HG02943 (cell line): Measurements from ENCODE around the gene HIP1.
"Not testable (repeated sequence)": the region's sequence is repeated elsewhere in the genome, so short reads cannot be mapped to it uniquely, and the experiment has no call there.

ENCODE experiments used
- ATAC-seq: cut with Tn5 transposase; IDR thresholded peaks from one replicate; pipeline ENCODE4 v1.9.1; 2021; ENCODE audit warnings: mild to moderate bottlenecking, low read depth, moderate library complexity; ENCODE audit not compliant: unreplicated experiment

HIP1 gene

DNA sequence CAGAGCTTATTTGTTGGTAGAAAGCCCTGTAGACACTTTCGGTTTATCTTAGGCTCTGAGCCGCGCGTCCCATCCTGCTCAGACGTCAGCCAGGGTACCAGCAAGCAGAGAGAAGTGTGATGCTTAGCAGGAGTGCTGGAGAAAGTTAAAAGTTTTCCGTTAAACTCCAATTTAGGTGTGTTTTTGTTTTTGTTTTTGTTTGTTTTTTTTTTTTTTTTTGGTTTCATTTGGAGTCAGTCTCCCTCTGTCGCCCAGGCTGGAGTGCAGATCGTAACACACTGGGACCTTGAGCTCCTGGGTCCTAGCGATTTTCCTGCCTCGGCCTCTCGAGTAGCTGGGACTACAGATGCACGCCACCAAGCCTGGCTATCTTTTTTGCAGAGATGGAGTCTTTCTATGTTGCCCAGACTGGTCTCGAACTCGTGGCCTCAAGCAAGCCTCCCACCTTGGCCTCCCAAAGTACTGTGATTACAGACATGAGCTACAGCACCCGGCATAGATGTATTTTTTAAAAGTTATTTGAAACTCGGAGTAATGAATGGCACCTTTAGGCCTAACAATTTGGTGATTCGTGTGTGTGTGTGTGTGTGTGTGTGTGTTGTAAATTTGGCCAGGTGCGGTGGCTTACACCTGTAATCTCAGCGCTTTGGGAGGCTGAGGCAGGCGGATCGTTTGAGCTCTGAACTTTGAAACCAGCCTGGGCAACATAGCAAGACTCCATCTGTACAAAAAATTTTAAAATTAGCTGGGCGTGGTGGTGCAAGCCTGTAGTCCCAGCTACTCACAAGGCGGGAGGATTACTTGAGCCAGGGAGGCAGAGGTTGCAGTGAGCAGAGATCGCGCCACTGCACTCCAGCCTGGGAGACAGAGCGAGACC is 1.3 kb upstream of the HIP1 start:
- ATAC-seq: no peak

- ATAC-seq: peak; percentile 92
These were observed 444 bp upstream of the HIP1 start for GRCh38 chr7:75738975-75739795.

- no peak for ATAC-seq
These were observed 711 bp downstream of the HIP1 start for GRCh38 chr7:75737856-75738603.

DNA sequence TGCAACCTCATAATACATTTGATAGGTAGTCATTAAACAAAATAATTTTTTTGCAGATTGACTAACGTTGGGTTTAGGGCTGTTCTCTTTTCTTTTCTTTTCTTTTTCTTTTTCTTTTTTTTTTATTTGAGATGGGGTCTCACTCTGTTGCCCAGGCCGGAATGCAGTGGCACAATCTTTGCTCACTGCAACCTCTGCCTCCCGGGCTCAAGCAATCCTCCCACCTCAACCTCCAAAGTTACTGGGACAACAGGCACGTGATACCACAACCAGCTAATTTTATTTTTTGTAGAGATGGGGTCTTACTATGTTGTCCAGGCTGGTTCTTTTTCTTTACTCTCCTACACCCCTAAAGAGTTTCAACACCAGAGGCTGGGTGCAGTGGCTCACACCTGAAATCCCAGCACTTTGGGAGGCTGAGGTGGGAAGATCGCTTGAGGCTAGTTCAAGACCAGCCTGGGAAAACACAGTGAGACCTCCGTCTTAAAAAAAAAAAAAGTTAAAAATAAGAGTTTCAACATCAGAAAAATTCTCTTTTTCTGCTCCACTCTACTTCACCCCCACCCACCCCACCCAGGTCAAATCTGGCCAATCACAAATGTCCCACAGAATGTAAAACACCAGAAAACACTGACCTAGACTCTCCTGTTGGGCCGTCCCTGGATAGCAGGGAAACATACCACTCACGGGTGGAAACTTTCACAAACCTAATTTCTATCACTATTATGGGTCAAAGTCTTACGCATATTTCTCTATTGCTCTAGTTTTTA is 3.0 kb downstream of the HIP1 start:
- ATAC-seq: no peak

DNA sequence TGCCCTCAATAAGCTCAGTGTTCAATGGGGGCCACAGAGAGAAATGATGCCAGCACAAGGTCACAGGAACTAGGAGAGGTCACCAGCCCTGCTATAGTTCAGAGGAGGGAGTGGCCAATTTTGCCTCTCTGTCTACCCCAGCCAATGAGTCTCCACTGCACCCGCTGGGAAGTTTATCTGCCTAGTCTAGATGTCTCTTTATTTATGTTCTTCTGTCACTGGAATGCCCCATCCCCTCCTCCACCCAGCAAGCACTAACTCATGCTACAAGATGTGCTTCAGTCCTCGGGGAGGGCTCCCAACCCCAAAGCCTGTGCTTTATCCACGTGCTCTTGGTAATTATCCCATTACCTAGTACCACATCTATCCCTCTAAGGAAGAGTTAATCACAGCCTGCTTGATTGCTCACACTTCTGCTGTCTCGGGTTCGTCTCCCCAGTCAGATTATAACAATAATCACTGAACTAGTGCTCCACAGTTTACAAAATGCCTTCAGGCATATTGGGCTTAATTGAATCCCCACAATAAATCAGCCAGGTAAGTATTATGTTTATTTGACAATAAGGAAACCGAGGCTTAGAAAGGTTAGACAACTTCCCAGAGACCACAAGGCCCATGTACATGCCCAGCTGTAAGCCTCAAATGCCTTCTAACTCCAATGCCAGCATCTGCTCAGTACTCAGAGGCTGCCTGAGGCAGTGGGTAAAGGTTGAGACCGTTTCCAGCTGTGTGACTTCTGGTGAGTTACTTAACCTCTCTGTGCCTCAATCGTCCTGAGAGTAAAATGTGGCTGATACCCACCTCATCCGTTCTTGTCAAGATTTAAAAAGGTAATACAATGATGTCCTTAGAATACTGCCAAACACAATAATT is 3.9 kb downstream of the HIP1 start:
- no peak for ATAC-seq

- ATAC-seq: no peak
These were observed 5.7 kb downstream of the HIP1 start for GRCh38 chr7:75732764-75733630.

- no peak for ATAC-seq
These were observed 6.7 kb downstream of the HIP1 start for GRCh38 chr7:75732016-75732521.

- no peak for ATAC-seq
These were observed 8.9 kb downstream of the HIP1 start for GRCh38 chr7:75729851-75730274.

GRCh38 chr7:75727881-75728593 is 10.7 kb downstream of the HIP1 start:
- no peak for ATAC-seq

DNA sequence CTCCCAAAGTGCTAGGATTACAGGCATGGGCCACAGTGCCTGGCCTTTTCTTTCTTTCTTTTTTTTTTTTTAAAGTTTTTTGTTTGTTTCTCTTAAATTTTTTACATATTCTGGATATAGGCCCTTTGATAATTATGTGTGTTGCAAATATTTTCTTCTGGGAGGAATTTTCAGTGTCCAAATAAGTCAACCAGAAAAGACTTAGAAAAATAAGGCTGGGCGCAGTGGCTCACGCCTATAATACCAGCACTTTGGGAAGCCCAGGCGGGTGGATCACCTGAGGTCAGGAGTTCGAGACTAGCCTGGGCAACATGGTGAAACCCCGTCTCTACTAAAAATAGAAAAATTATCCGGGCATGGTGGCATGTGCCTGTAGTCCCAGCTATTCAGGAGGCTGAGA is 11.4 kb downstream of the HIP1 start:
- ATAC-seq: not testable (repeated sequence)

GRCh38 chr7:75725306-75725705 is 13.4 kb downstream of the HIP1 start:
- ATAC-seq: no peak

DNA sequence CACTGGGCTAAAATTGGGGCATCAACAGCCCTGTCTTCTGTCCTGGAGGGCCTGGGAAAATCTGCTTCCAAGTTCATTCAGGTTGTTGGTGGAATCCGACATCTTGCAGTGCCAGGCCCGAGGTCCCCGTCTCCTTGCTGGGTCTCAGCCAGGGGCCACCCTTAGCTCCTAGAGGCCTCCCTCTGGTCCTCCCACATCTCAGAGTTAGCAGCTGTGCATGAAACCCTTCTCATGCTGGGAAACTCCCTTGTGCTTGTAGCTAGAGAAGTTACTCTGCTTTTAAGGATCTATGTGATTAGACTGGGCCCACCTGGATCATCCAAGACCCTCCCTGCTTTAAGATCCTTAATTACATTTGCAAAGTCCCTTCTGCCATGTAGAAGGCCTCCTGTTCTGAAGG is 15.3 kb downstream of the HIP1 start:
- ATAC-seq: no peak

GRCh38 chr7:75722373-75722772 is 16.4 kb downstream of the HIP1 start:
- no peak for ATAC-seq

GRCh38 chr7:75721922-75722321 is 16.8 kb downstream of the HIP1 start:
- not testable (repeated sequence) for ATAC-seq

- ATAC-seq: no peak
These were observed 17.3 kb downstream of the HIP1 start for GRCh38 chr7:75721426-75721825.

GRCh38 chr7:75719626-75720025 is 19.1 kb downstream of the HIP1 start:
- no peak for ATAC-seq

DNA sequence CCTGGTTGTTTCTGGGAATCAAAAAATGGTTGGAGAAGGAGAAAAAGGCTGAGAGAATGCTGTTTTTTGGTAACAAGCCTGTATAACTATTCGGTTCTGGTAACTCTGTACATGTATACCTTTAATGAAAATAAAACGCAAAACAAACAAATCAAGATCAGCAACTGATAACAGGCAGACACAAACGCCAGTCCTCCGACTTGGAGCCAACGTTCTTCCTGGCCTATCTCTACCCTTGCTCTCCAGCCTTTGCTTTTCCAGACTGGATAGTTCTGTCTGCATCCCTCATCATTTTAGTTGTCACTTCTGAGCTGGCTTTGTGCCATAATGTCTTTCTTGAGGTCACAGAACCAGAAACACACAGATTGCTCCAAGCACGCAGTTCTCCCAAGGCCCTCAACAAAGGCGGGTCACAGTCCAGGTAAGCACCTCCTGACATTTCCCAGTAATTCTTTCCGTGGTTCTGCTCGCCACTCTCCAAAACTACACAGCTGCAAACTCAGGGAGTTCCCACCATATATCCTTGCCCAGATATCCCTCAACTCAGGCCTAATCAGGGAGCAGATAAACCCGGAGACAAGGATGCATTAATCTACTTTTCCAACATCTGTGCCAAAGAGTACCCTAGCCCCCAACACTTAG is 20.2 kb downstream of the HIP1 start:
- ATAC-seq: no peak
